HCT116 (cell line): Measurements from ENCODE around the gene TMEM266. TPM values are rescaled to one million over a fixed set of nuclear protein-coding genes. Genes with fewer than 3 reads are reported as not detected.

Experiments used
- ATAC-seq: fragments of 200-7000 bp; cut with Tn5 transposase; 2 replicates; pipeline ENCODE4 v1.9.1; 2020; ENCODE audit warnings: mild to moderate bottlenecking, moderate library complexity
- BruUV-seq: library from RNA; stranded (reverse); fragments of 400-500 nt; replicated peaks from 2 replicates; lab custom pipeline; 2021; lab: Mats Ljungman, UMichigan
- CTCF ChIA-PET: fragments of 300-600 bp; sonication (Branson Sonifier 250); formaldehyde crosslinking; loops from one replicate; lab custom pipeline; 2021; ENCODE audit warnings: antibody characterized with exemption; lab: Charles Lee
- POLR2A ChIA-PET: fragments of 300-600, 350-600 bp; sonication (Branson Sonifier 250); formaldehyde crosslinking; loops from one replicate; lab custom pipeline; 2021; ENCODE audit warnings: antibody characterized with exemption; lab: Charles Lee
- RAD21 ChIA-PET, 2 experiments: fragments of 300-600 bp; sonication (Branson Sonifier 250); formaldehyde crosslinking; loops; one replicate each; lab custom pipeline; 2023; ENCODE audit warnings: low total read pairs in 2 of 2; ENCODE audit not compliant: uncharacterized antibody in 2 of 2, unreplicated experiment in 2 of 2, low non-redundant PET in 1 of 2; lab: Charles Lee
- DNase-seq: peaks from one replicate; pipeline ENCODE4 v3.0.0-alpha.2; 2010; ENCODE audit warnings: low read depth, low spot score
- H2AFZ ChIP-seq: fragments of 200-600 bp; shearing (Covaris generic), sonication (generic); 2 replicates; pipeline ENCODE4 v1.6.1; 2017; ENCODE audit warnings: low read depth, mixed run types, mixed read lengths, antibody characterized with exemption, low read length; ENCODE audit not compliant: poor library complexity, severe bottlenecking
- H3K27ac ChIP-seq: 2 replicates; pipeline ENCODE4 v1.5.1; 2012; ENCODE audit warnings: low read depth, low read length
- H3K27me3 ChIP-seq: fragments of 200-600 bp; sonication (generic); 2 replicates; pipeline ENCODE4 v1.6.1; 2016; ENCODE audit warnings: mixed run types, low read length, mixed read lengths; ENCODE audit not compliant: insufficient read depth
- H3K36me3 ChIP-seq, 2 experiments: fragments of 200-500 bp in 1 of 2; fragments of 200-600 bp in 1 of 2; sonication (Bioruptor generic) in 1 of 2; sonication (generic) in 1 of 2; 2 replicates each; pipeline versions ENCODE4 v1.5.1 to v1.6.1; 2014 to 2016; ENCODE audit warnings: low read length in 2 of 2, inconsistent platforms in 1 of 2, mixed read lengths in 1 of 2, mixed run types in 1 of 2; ENCODE audit not compliant: insufficient read depth in 2 of 2, control insufficient read depth in 1 of 2
- H3K4me1 ChIP-seq, 2 experiments: fragments of 200-600 bp in 1 of 2; sonication (generic) in 1 of 2; 2 replicates each; pipeline versions ENCODE4 v1.5.1 to v1.6.1; 2012 to 2017; ENCODE audit warnings: low read length in 2 of 2, inconsistent platforms in 1 of 2, mild to moderate bottlenecking in 1 of 2, mixed read lengths in 1 of 2, mixed run types in 1 of 2, moderate library complexity in 1 of 2; ENCODE audit not compliant: insufficient read depth in 2 of 2, control insufficient read depth in 1 of 2
- H3K4me2 ChIP-seq: fragments of 200-600 bp; sonication (generic); 2 replicates; pipeline ENCODE4 v1.6.1; 2017; ENCODE audit warnings: mixed run types, low read length, mixed read lengths
- H3K4me3 ChIP-seq, 2 experiments: fragments of 200-600 bp in 1 of 2; sonication (generic) in 1 of 2; replicated peaks in 1 of 2; 2 replicates each; pipeline ENCODE4 v1.5.1; 2011 to 2016; ENCODE audit warnings: low read length in 2 of 2, control low read depth in 1 of 2, low read depth in 1 of 2, mild to moderate bottlenecking in 1 of 2, mixed read lengths in 1 of 2, mixed run types in 1 of 2
- H3K79me2 ChIP-seq: fragments of 200-600 bp; sonication (generic); 2 replicates; pipeline ENCODE4 v1.6.1; 2017; ENCODE audit warnings: mild to moderate bottlenecking, mixed run types, low read length, moderate library complexity, mixed read lengths; ENCODE audit not compliant: insufficient read depth
- H3K9ac ChIP-seq: fragments of 200-600 bp; sonication (generic); 2 replicates; pipeline ENCODE4 v1.6.1; 2016; ENCODE audit warnings: low read length, mixed read lengths
- H3K9me2 ChIP-seq: fragments of 200-600 bp; sonication (generic), shearing (Covaris generic); 2 replicates; pipeline ENCODE4 v1.6.1; 2017; ENCODE audit warnings: mixed run types, mild to moderate bottlenecking, moderate library complexity; ENCODE audit not compliant: insufficient read depth
- H3K9me3 ChIP-seq, 2 experiments: fragments of 200-500 bp in 1 of 2; fragments of 200-600 bp in 1 of 2; sonication (Bioruptor generic) in 1 of 2; sonication (generic) in 1 of 2; 2 replicates each; pipeline ENCODE4 v1.6.1; 2014 to 2017; ENCODE audit warnings: low read length in 2 of 2, mixed read lengths in 2 of 2, inconsistent platforms in 1 of 2, low read depth in 1 of 2, mild to moderate bottlenecking in 1 of 2, mixed run types in 1 of 2, moderate library complexity in 1 of 2; ENCODE audit not compliant: control insufficient read depth in 1 of 2, insufficient read depth in 1 of 2
- H4K20me1 ChIP-seq: fragments of 200-600 bp; sonication (generic), shearing (Covaris generic); 2 replicates; pipeline ENCODE4 v1.6.1; 2017; ENCODE audit warnings: mixed run types, mild to moderate bottlenecking, moderate library complexity; ENCODE audit not compliant: insufficient read depth
- CEBPB ChIP-seq: IDR thresholded peaks from 2 replicates; pipeline ENCODE4 v1.6.1; 2012; ENCODE audit warnings: low read depth
- CTCF ChIP-seq, 3 experiments: fragments of 200-600 bp in 1 of 3; sonication (generic) in 1 of 3; IDR thresholded peaks in 2 of 3; conservative IDR thresholded peaks in 1 of 3; 2 replicates each; pipeline ENCODE4 v1.5.1; 2012 to 2017; ENCODE audit warnings: low read depth in 2 of 3, low read length in 2 of 3, antibody characterized with exemption in 1 of 3, borderline replicate concordance in 1 of 3, control low read depth in 1 of 3, mild to moderate bottlenecking in 1 of 3, mixed read lengths in 1 of 3, mixed run types in 1 of 3, moderate library complexity in 1 of 3; ENCODE audit not compliant: insufficient read depth in 1 of 3
- FOSL1 ChIP-seq: IDR thresholded peaks from 2 replicates; pipeline ENCODE4 v1.6.1; 2012; ENCODE audit warnings: low read depth
- SP1 ChIP-seq: IDR thresholded peaks from 2 replicates; pipeline ENCODE4 v1.6.1; 2012; ENCODE audit warnings: low read depth
- ZFX ChIP-seq: fragments of 450-650 bp; IDR thresholded peaks from 2 replicates; pipeline ENCODE4 v1.6.1; 2017
- ZNF274 ChIP-seq: fragments of 200-500 bp; sonication (Bioruptor generic); IDR thresholded peaks from 2 replicates; pipeline ENCODE4 v1.6.1; 2014; ENCODE audit warnings: mild to moderate bottlenecking, low read depth, low read length, inconsistent platforms
- intact Hi-C: fragments of 100-400 bp; cut with micrococcal nuclease; formaldehyde crosslinking; loops from 2 replicates; pipeline ENCODE4 v1.10.0; 2022
- total RNA-seq: library from RNA; stranded (reverse); gene quantifications from one replicate; pipeline ENCODE4 v1.2.1, GENCODE V29; 2021; ENCODE audit not compliant: unreplicated experiment
- TF ChIP-seq, protein P1 (sequence below): IDR thresholded peaks from 2 replicates; pipeline ENCODE4 v1.6.1; 2012; ENCODE audit warnings: low read depth

Gene TMEM266
- total RNA-seq, 1 experiment from 2014 or later, result 0.91 TPM

DNA sequence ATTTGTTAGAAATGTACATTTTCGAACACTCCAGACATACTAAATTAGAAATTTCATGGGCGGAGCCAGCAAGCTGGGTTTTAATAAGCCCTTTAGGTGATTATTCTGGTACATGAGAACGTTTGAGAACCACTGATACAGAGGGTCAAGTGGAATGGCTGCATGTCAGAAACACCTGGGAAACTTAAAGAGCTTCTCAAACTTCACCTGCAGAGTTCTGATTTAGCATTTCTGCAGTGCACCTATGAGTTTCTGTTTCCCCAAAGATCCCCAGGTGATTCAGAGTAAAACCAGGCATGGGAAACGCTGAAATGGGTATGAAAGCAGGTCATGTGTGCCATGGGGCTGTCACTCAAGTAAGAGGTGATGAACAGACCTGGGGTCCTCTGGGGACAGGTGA lies 68.1 kb downstream of the TMEM266 start:
- BruUV-seq, result no TSS peak
- Histone ChIP-seq H3K27me3 (peaks cover 4% of the 10 kb centered on the region; the same call in 1 of the 2 replicates), H3K4me2 (no peak overlapping the region), H3K9me3 (no peaks in the 10 kb centered on the region; a peak in 1 of 4 replicates), H2AFZ (no peak overlapping the region), H4K20me1 (no peaks in the 10 kb centered on the region), H3K27ac (no peak overlapping the region), H3K36me3 (no peaks in the 10 kb centered on the region), H3K79me2 (no peaks in the 10 kb centered on the region), H3K9ac (no peak overlapping the region), H3K9me2 (no peaks in the 10 kb centered on the region), H3K4me1 (no peaks in the 10 kb centered on the region), H3K4me3 (no peak overlapping the region)
- TF ChIP-seq CTCF (IDR thresholded peaks at IDR 0.05 in 2 of 3, conservative IDR thresholded peaks at IDR 0.05 in 1 of 3; ENCODE audit: borderline replicate concordance in 1 of 3, insufficient read depth in 1 of 3, low read depth in 2 of 3, low read length in 2 of 3) (no peak), SP1 (no peak), FOSL1 (no peak), ZNF274 (no peak), ZFX (no peak), CEBPB (no peak)
- TF ChIP-seq, protein P1, sequence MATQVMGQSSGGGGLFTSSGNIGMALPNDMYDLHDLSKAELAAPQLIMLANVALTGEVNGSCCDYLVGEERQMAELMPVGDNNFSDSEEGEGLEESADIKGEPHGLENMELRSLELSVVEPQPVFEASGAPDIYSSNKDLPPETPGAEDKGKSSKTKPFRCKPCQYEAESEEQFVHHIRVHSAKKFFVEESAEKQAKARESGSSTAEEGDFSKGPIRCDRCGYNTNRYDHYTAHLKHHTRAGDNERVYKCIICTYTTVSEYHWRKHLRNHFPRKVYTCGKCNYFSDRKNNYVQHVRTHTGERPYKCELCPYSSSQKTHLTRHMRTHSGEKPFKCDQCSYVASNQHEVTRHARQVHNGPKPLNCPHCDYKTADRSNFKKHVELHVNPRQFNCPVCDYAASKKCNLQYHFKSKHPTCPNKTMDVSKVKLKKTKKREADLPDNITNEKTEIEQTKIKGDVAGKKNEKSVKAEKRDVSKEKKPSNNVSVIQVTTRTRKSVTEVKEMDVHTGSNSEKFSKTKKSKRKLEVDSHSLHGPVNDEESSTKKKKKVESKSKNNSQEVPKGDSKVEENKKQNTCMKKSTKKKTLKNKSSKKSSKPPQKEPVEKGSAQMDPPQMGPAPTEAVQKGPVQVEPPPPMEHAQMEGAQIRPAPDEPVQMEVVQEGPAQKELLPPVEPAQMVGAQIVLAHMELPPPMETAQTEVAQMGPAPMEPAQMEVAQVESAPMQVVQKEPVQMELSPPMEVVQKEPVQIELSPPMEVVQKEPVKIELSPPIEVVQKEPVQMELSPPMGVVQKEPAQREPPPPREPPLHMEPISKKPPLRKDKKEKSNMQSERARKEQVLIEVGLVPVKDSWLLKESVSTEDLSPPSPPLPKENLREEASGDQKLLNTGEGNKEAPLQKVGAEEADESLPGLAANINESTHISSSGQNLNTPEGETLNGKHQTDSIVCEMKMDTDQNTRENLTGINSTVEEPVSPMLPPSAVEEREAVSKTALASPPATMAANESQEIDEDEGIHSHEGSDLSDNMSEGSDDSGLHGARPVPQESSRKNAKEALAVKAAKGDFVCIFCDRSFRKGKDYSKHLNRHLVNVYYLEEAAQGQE, result no peak
- ChIA-PET POLR2A (interaction anchor here (0.8 kb wide), 1 partner anchor 9 kb away, joined by 3 read pairs; no protein-coding TSS in a partner anchor), RAD21 (no interaction called here), CTCF (interaction anchor here (1.7 kb wide), 1 partner anchor 11 kb away, joined by 6 read pairs; no protein-coding TSS in a partner anchor)
- ATAC-seq, result no peak
- intact Hi-C loops, result no loop called here
- DNase-seq, result no peak
